K562 treated with DMSO at 1 percent for 24 hours (cell line): ENCODE results near the gene KCTD16. TPM values are rescaled to one million over a fixed set of nuclear protein-coding genes. Genes with fewer than 3 reads are reported as not detected.

ENCODE experiments used
- total RNA-seq: library from RNA; unstranded; fragments of 300-600 nt; gene quantifications from 2 replicates; pipeline ENCODE4 v1.2.3, GENCODE V29; 2022; ENCODE audit warnings: low read depth; ENCODE audit not compliant: insufficient read depth

The KCTD16 gene
- total RNA-seq = 0.07 TPM in 1 of 2 replicates, not detected in the other

GRCh38 chr5:144170276-144171024 lies at the start of gene KCTD16, which contains the start of gene YIPF5:
Gene KCTD16, plus strand, starts transcription at chr5:144170873.
Gene YIPF5, minus strand, starts transcription at chr5:144170659. Its CDS starts 704 bp downstream, at chr5:144169955.

Other genes with a start within 250 kb of the KCTD16 start
- gene YIPF5, start 214 bp upstream of the KCTD16 start, total RNA-seq = 10.7 and 16.8 TPM in 2 replicates